ENCODE data around the gene KRTAP27-1.

Gene KRTAP27-1
- long read RNA-seq: 0 reads

DNA sequence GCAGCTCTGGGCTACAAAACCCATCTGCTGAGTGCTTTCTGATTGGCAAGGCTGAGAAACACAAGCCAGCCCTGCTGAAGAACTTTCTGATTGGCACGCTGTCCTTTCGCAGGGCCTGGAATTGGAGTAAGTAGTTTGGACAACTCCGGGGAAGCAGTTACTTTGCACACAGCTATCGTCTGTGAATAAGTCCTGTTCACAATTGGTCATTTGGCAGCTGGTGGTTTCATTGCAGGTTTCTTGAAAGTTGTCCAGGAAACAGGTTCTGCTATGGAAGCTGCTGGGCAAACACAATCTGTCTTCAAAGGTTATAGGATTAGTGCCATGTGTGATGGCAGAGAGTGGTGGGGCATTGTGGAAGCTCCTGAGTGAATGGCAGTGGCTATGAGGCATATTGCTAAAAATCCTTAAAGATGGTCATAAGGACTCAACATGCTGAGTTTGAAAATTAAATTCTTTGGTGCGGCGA lies at the start of gene KRTAP27-1:
KRTAP27-1 (minus strand) TSS at position 419 of the 469 bp plus-strand sequence; CDS start at position 393, 26 bp downstream.
- no peak for DNase-seq (ENCODE audit: low read depth in 1 of 2, low spot score in 1 of 2)
- H3K27ac ChIP-seq (replicated peaks): no peak within 1 kb of the TSS
- no peak within 1 kb of the TSS for H3K4me3 ChIP-seq (replicated peaks; ENCODE audit: insufficient read depth, low read length)
- H3K27me3 ChIP-seq (ENCODE audit: insufficient read depth, poor library complexity, severe bottlenecking): no peaks in the 10 kb centered on the region
- TF ChIP-seq REST (IDR thresholded peaks at IDR 0.05; ENCODE audit: insufficient replicate concordance, low read depth) (no peak), CTCF (IDR thresholded peaks at IDR 0.05; ENCODE audit: insufficient read depth, low read length) (no peak), POLR2AphosphoS5 (IDR thresholded peaks at IDR 0.05; ENCODE audit: low read depth) (no peak), SPI1 (IDR thresholded peaks at IDR 0.05; ENCODE audit: borderline replicate concordance, low read depth) (no peak), GABPA (IDR thresholded peaks at IDR 0.05; ENCODE audit: low read depth) (no peak)

- H3K4me3 ChIP-seq (replicated peaks; ENCODE audit: insufficient read depth, low read length): no peak overlapping the region
- no peaks in the 10 kb centered on the region for H3K27me3 ChIP-seq (ENCODE audit: insufficient read depth, poor library complexity, severe bottlenecking)
- TF ChIP-seq POLR2AphosphoS5 (IDR thresholded peaks at IDR 0.05; ENCODE audit: low read depth) (no peak), REST (IDR thresholded peaks at IDR 0.05; ENCODE audit: insufficient replicate concordance, low read depth) (no peak), SPI1 (IDR thresholded peaks at IDR 0.05; ENCODE audit: borderline replicate concordance, low read depth) (no peak), GABPA (IDR thresholded peaks at IDR 0.05; ENCODE audit: low read depth) (no peak), CTCF (IDR thresholded peaks at IDR 0.05; ENCODE audit: insufficient read depth, low read length) (no peak)
- no peak for DNase-seq (ENCODE audit: low read depth in 1 of 2, low spot score in 1 of 2)
- no peak overlapping the region for H3K27ac ChIP-seq (replicated peaks)
Measured at GRCh38 chr21:30382201-30382600, 44.7 kb upstream of the KRTAP27-1 start.

GRCh38 chr21:30372139-30372770 lies 34.8 kb upstream of the KRTAP27-1 start, which contains the start of gene KRTAP13-2:
TSS of gene KRTAP13-2 (minus strand) at chr21:30372271. CDS start at chr21:30372213, 58 bp downstream.
- H3K4me3 ChIP-seq (replicated peaks; ENCODE audit: insufficient read depth, low read length): no peak within 1 kb of the TSS
- no peak for TF ChIP-seq CTCF (IDR thresholded peaks at IDR 0.05; ENCODE audit: insufficient read depth, low read length)
- TF ChIP-seq SPI1 (IDR thresholded peaks at IDR 0.05; ENCODE audit: borderline replicate concordance, low read depth): no peak
- TF ChIP-seq POLR2AphosphoS5 (IDR thresholded peaks at IDR 0.05; ENCODE audit: low read depth): no peak
- no peak for TF ChIP-seq REST (IDR thresholded peaks at IDR 0.05; ENCODE audit: insufficient replicate concordance, low read depth)
- no peak for TF ChIP-seq GABPA (IDR thresholded peaks at IDR 0.05; ENCODE audit: low read depth)
- DNase-seq (ENCODE audit: low read depth in 1 of 2, low spot score in 1 of 2): no peak
- H3K27ac ChIP-seq (replicated peaks): no peak within 1 kb of the TSS
- H3K27me3 ChIP-seq (ENCODE audit: insufficient read depth, poor library complexity, severe bottlenecking): no peaks in the 10 kb centered on the region
